Progenitor cell of endocrine pancreas (in vitro differentiated cells): ENCODE measurements around the gene CACFD1. TPM values are rescaled to one million over a fixed set of nuclear protein-coding genes. Genes with fewer than 3 reads are reported as not detected.

Experiments
- DNase-seq: peaks from one replicate; pipeline ENCODE4 v3.0.0; 2021; ENCODE audit warnings: low spot score; ENCODE audit not compliant: unreplicated experiment
- H3K27ac Mint-ChIP-seq: 2 replicates; pipeline ENCODE4 v1.8.0; 2021; ENCODE audit warnings: mild to moderate bottlenecking, moderate library complexity, mixed read lengths
- H3K27me3 Mint-ChIP-seq: 2 replicates; pipeline ENCODE4 v1.8.0; 2021; ENCODE audit warnings: mixed read lengths
- H3K36me3 Mint-ChIP-seq: 2 replicates; pipeline ENCODE4 v1.8.0; 2022; ENCODE audit warnings: mixed read lengths; ENCODE audit not compliant: insufficient read depth
- H3K4me1 Mint-ChIP-seq: 2 replicates; pipeline ENCODE4 v1.8.0; 2021; ENCODE audit warnings: low read depth, mixed read lengths
- H3K4me3 Mint-ChIP-seq: 2 replicates; pipeline ENCODE4 v1.8.0; 2021; ENCODE audit warnings: low read depth, mild to moderate bottlenecking, moderate library complexity, mixed read lengths
- H3K9me3 Mint-ChIP-seq: 2 replicates; pipeline ENCODE4 v1.8.0; 2021; ENCODE audit warnings: low read depth, mixed read lengths
- CTCF ChIP-seq: fragments of 200-600 bp; sonication (generic); IDR thresholded peaks from one replicate; pipeline ENCODE4 v1.5.0; 2021; ENCODE audit warnings: antibody characterized with exemption, mild to moderate bottlenecking; ENCODE audit not compliant: unreplicated experiment
- total RNA-seq: library from RNA; stranded (reverse); gene quantifications from 2 replicates; pipeline ENCODE4 v1.2.1, GENCODE V29; 2021

The CACFD1 gene
- total RNA-seq, 1 donor from 2014 or later: 56.2 TPM

- Mint-ChIP-seq H3K4me3 (no peak overlapping the region), H3K27me3 (peaks cover 8% of the 10 kb centered on the region), H3K4me1 (no peaks in the 10 kb centered on the region), H3K9me3 (no peaks in the 10 kb centered on the region), H3K36me3 (no peaks in the 10 kb centered on the region), H3K27ac (no peak overlapping the region)
- DNase-seq: no peak
- TF ChIP-seq CTCF: no peak
Measured at GRCh38 chr9:133516256-133516960, 56.6 kb downstream of the CACFD1 start.

- DNase-seq: no peak
- Mint-ChIP-seq H3K9me3 (no peaks in the 10 kb centered on the region), H3K27me3 (peaks cover 8% of the 10 kb centered on the region), H3K27ac (no peak overlapping the region), H3K4me3 (no peak overlapping the region), H3K4me1 (no peaks in the 10 kb centered on the region), H3K36me3 (no peaks in the 10 kb centered on the region)
- TF ChIP-seq CTCF: no peak
Measured at GRCh38 chr9:133516961-133517350, 57.2 kb downstream of the CACFD1 start.

GRCh38 chr9:133517711-133518110, 57.9 kb downstream of the CACFD1 start:
- no peak for TF ChIP-seq CTCF
- Mint-ChIP-seq H3K36me3 (no peaks in the 10 kb centered on the region), H3K4me3 (no peak overlapping the region), H3K27me3 (peaks cover 8% of the 10 kb centered on the region), H3K9me3 (no peaks in the 10 kb centered on the region), H3K4me1 (no peaks in the 10 kb centered on the region), H3K27ac (no peak overlapping the region)
- no peak for DNase-seq

GRCh38 chr9:133518200-133518599, 58.4 kb downstream of the CACFD1 start:
- no peaks in the 10 kb centered on the region for H3K36me3 Mint-ChIP-seq
- no peak overlapping the region for H3K4me3 Mint-ChIP-seq
- H3K27ac Mint-ChIP-seq: no peak overlapping the region
- no peaks in the 10 kb centered on the region for H3K4me1 Mint-ChIP-seq
- H3K27me3 Mint-ChIP-seq: peaks cover 13% of the 10 kb centered on the region
- DNase-seq: no peak
- no peaks in the 10 kb centered on the region for H3K9me3 Mint-ChIP-seq
- no peak for TF ChIP-seq CTCF

- no peaks in the 10 kb centered on the region for H3K4me1 Mint-ChIP-seq
- no peak overlapping the region for H3K4me3 Mint-ChIP-seq
- TF ChIP-seq CTCF: no peak
- no peak overlapping the region for H3K27ac Mint-ChIP-seq
- H3K36me3 Mint-ChIP-seq: no peaks in the 10 kb centered on the region
- no peak for DNase-seq
- H3K27me3 Mint-ChIP-seq: peaks cover 19% of the 10 kb centered on the region
- no peaks in the 10 kb centered on the region for H3K9me3 Mint-ChIP-seq
Measured at GRCh38 chr9:133518706-133519449, 59.1 kb downstream of the CACFD1 start.
